ENCODE results near the gene SLFN11.

- no peak for TF ChIP-seq CTCF (conservative IDR thresholded peaks at IDR 0.05; ENCODE audit: low read length)
- no peak for TF ChIP-seq EZH2phosphoT487 (IDR thresholded peaks at IDR 0.05; ENCODE audit: borderline replicate concordance, low read depth, low read length)
These were observed 4.3 kb upstream of the SLFN11 start for GRCh38 chr17:35377706-35378105.
